ENCODE measurements around the gene MTA1.
A peak's percentile ranks its signal among the peaks of the same experiment; 100 is the strongest.

MTA1 gene

GRCh38 chr14:105388110-105388951 is 31.3 kb upstream of the MTA1 start:
- DNase-seq: no peak

GRCh38 chr14:105388976-105389375 is 30.7 kb upstream of the MTA1 start:
- no peak for DNase-seq

DNA sequence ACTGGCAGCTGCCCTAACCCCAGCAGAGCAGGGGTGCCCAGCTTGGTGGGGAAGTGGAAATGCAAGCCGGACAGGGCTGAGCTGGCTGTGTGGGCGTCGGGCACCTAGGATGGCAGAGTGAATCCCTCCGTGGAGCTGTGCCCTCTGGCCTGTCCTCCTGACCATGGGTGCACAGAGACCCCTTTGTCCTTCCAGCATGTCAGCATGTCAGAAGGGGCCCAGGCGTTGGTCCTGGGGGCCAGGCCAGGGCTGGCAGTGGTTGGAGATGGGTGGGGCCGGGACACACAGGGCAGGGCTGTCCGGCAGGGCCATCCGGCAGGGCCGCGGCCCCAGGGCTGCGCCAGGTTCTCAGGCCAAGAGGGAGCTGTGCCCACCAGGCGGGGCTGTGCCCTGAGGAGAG is 30.1 kb upstream of the MTA1 start:
- DNase-seq: no peak

DNA sequence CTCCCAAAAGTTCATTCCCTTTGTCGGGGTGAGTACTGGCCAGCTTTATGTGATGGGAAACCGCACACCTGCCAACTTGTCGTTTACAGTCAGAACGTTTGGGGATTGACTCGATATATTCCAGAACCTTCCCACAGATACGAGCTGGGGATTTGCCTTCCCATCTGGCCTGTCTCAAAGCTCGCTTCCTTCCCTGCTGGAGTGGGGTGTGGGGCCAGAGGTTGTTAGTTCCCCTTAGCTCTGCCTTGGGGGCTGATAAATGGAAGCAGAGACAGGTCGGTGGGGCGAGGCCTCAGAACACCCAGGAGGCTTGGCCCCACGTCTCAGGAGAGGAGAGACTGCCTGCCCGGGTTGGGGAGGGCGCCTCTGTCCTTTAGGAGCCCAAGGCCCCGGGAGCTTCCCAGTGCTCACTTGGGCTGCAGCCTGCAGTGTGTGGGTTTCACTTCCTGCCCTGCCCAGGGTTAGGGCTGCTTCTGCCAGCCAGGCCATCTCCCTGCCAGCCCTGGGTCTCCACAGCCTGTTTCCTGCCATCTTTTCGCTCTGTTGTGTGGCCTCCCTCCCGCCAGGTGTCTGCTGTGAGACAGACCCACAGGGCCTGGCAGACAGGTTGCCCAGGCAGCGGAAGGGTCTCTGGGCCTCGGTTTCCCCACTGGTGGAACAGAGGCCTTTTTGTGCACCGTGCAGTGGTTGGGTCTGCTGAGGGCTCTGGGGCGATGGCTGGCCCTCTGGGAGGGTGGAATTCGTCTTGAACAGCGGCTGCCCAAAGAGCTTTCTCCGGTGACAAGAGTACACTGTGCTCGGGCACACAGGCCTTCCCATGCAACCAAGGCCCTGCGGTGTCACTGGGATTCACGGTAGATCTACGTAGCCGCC is 29.4 kb upstream of the MTA1 start:
- no peak for DNase-seq

- no peak for DNase-seq
These were observed 28.7 kb upstream of the MTA1 start for GRCh38 chr14:105390849-105391500.

- no peak for DNase-seq
These were observed 28.1 kb upstream of the MTA1 start for GRCh38 chr14:105391541-105391940.

- no peak for DNase-seq
These were observed 27.2 kb upstream of the MTA1 start for GRCh38 chr14:105392131-105393090.

DNA sequence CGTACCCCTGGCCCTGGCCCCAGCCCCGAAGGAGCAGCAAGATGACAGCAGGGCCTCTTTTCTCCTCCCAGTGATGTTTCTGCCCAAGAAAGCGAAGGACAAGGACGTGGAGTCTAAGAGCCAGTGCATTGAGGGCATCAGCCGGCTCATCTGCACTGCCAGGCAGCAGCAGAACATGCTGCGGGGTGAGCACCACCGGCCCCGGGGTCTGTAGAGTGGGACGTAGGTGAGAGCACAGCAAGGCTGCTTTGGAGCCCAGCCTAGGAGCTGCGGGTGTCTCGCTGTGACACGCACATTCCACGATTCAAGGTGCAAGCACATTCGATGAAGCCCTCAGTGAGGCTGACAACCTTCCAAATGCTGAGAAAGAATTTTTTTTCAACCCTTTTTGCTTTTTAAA is 26.5 kb upstream of the MTA1 start:
- no peak for DNase-seq

DNA sequence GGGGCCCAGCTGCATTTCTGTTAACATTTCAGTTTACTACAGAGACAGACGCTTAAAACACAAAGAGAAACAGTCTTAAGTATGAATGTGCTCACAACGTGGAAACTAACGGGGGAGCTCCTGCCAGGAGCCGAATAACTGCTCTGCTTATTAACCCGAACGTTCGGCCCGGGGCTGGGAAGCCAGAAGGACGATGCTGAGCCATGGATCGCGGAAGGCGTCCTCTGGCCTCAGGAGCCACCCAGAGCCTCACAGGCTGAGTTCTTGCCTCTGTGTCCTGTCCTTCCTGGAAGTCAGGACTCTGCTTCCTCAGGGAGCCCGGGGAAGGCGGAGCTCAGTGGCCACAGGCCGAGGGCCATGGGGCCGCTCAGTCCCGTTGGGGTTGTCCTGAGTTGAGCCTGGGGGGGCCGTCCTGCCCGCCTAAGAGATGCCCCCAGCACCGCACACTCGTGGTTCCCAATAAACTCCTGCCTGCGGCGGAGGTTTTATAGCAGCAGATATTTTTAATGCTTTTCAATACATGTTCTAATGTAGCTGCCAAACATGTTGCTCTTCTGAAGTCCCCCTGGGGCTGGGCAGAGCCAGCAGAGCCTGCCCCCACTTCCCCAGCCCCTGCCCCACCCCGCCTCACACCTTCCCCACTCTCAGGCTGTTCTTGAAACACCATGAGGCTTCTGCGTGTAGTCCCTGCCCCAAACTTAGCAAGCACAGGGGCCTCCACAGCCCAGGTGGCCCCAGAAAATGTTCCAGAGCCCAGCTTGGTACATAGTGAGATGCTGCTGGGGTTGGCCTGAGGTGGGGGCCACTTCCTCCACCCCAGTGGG is 24.7 kb upstream of the MTA1 start:
- DNase-seq: no peak

DNA sequence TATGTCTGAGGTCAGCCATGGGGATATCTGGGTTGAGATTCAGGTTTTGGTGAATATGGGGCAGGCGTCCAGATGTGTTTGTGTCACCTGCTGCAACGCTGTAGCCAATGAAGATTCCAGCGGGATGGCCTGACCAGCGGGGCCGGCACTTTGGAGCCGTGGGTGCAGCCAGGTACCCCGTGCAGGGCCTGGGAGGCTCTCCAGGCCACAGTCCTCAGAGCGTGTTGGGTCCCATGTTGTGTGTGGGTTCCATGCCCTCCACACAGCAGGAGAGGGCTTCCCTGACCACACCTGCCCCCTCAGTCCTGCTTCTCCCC is 24.1 kb upstream of the MTA1 start:
- DNase-seq: no peak

- DNase-seq: no peak
These were observed 22.2 kb upstream of the MTA1 start for GRCh38 chr14:105397350-105397931.

DNA sequence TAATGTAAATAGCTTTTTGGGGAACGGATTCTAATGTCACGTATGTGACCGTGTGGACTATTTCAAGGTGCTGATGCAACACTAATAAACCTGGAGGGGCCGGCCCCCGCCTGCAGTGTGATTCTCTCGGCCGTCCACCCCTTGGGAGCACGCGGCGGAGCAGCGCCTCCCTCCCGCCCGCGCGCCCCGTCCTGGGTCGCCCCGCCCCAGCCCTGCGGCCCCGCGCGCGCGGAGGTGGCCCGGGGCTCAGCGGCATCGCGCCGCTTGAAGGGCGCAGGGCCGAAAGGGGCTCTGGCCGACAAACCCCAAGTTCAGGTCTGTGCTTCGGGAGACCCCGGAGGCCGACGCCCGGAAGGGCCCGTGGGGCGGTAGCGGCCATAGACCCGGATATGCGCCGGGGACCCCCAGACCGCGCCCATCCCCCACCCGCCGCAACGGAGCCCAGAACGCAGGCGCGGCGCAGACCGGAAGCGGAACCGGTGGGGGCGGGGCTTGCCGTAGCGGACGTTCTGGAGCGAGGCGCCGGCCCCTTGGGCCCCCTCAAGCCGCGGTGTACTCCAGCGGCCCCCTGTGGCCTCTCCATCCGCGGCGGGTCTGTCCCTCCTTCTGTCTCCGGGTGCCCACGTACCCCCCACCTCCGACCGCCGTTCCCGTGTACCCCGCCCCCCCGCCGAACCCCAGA is 21.4 kb upstream of the MTA1 start, which contains the start of gene TEX22:
TEX22 (plus strand) TSS at position 495 of the 682 bp plus-strand sequence. CDS start 803 bp downstream, outside the sequence.
- peak in 1 of 2 experiments; percentile 23 for DNase-seq

DNA sequence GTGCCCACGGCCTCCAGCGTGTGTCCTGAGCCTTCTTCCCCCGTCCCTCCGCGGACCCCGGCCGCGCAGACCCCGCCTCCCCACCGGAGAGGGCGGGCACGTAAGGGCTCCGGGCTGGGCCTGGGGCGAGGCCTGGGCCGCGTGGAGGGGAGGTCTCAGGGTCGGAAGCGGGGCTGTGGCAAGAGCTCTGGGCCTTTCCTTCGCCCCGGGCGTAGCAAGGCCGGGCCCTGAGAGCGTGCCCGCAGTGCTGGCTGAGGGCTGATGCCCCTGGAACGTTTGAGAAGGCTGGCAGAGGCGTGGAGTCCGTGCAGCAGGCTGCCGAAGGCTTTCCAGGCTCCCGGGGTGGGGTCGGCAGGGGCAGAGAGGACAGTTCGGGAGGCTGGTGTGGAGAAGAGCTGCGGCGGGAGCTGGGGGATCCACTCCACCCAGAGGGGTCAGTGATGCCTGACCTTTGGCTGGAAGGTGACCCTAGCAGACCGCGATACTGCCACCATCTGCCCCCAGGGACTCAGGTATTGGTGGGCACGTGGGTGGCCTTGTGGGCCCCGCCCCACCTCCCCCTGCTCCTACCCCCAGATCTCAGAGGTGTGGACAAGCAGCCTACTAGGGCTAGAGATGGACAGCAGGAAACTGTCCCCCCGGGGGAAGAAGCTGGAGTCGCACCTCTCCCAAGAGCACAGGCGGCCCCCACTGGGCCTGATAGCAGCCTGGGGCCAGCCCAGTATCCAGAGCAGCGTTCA is 20.7 kb upstream of the MTA1 start:
- no peak for DNase-seq

- DNase-seq: no peak
These were observed 20.2 kb upstream of the MTA1 start for GRCh38 chr14:105399466-105399775.

GRCh38 chr14:105400016-105400415 is 19.6 kb upstream of the MTA1 start:
- DNase-seq: no peak

DNA sequence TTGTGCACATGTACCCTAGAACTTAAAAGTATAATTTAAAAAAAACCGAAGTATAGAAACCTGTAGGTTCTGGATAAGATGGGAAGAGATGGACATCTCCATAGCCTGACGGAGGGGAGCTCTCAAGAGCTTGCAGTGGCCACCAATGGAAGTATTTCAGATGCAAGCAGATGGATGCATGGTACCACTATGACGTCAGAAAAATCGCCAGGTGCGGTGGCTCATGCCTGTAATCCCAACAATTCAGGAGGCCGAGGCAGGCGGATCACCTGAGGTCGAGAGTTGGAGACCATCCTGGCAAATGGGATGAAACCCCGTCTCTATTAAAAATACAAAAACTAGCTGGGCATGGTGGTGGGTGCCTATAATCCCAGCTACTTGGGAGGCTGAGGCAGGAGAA is 17.9 kb upstream of the MTA1 start:
- DNase-seq: no peak

GRCh38 chr14:105408592-105408991 is 11.0 kb upstream of the MTA1 start:
- DNase-seq: no peak

GRCh38 chr14:105409364-105409763 is 10.3 kb upstream of the MTA1 start:
- DNase-seq: no peak

DNA sequence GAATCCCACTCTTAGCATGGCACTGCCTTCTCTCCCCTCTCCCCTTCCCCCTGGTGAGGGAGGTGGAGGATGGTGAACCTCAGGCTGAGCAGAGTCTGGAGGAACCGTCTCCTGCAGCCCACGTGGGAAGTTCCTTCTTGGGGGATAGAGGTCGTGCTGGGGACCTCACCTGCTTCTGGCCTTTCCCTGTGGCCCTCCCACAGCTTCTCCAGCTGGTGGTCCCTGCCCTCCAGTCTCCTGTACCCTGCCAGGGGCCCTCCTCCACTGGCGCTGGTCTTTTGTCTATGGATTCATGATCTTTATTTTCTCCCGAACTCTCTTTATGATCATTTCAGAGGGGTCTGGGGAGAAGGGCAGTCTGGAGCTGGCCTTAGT is 9.0 kb upstream of the MTA1 start:
- no peak for DNase-seq

All from cerebellar nuclear complex (tissue), 1 donor.